Uterus (tissue), 4 donors: ENCODE measurements around the gene OR6N1. TPM values are rescaled to one million over a fixed set of nuclear protein-coding genes. Genes with fewer than 3 reads are reported as not detected.

Source experiments
- DNase-seq, 2 donors: peaks; one replicate each; pipeline ENCODE4 v3.0.0-alpha.2; 2019 to 2020
- H3K27ac ChIP-seq, 2 donors: fragments of 200-600 bp; sonication (generic); 1 replicate in 1 of 2; 2 replicates in 1 of 2; pipeline ENCODE4 v1.5.1; 2016 to 2018
- H3K27me3 ChIP-seq, 2 donors: fragments of 200-600 bp; sonication (generic); one replicate each; pipeline ENCODE4 v1.5.1; 2018 to 2019; ENCODE audit warnings: control low read depth in 1 of 2
- H3K36me3 ChIP-seq, 2 donors: fragments of 200-600 bp; sonication (generic); one replicate each; pipeline ENCODE4 v1.5.1; 2019; ENCODE audit warnings: control low read depth in 1 of 2
- H3K4me1 ChIP-seq, 2 donors: fragments of 200-600 bp; sonication (generic); one replicate each; pipeline ENCODE4 v1.5.1; 2018 to 2019; ENCODE audit warnings: control low read depth in 1 of 2
- H3K4me3 ChIP-seq, 2 donors: fragments of 200-600 bp; sonication (generic); 1 replicate in 1 of 2; 2 replicates in 1 of 2; pipeline ENCODE4 v1.5.1; 2018 to 2019; ENCODE audit warnings: mild to moderate bottlenecking in 1 of 2
- H3K9me3 ChIP-seq, 2 donors: fragments of 200-600 bp; sonication (generic); one replicate each; pipeline ENCODE4 v1.5.1; 2019; ENCODE audit warnings: control low read depth in 1 of 2
- CTCF ChIP-seq, 4 experiments: fragments of 200-600 bp in 2 of 4; fragments of 450-650 bp in 2 of 4; sonication (generic) in 2 of 4; IDR thresholded peaks; one replicate each; pipeline ENCODE4 v1.5.1; 2016 to 2019; ENCODE audit warnings: antibody characterized with exemption in 4 of 4, mild to moderate bottlenecking in 2 of 4, moderate library complexity in 1 of 4
- POLR2A ChIP-seq, 2 donors: fragments of 450-650 bp; IDR thresholded peaks; one replicate each; pipeline ENCODE4 v1.6.1; 2016; ENCODE audit warnings: antibody characterized with exemption in 2 of 2, mild to moderate bottlenecking in 1 of 2, moderate library complexity in 1 of 2
- intact Hi-C: fragments of 100-400 bp; cut with DNase I; formaldehyde crosslinking; loops from one replicate; pipeline ENCODE4 v1.15.1; 2023; ENCODE audit warnings: low total_unique reads
- total RNA-seq, 4 donors: library from RNA; depleted of rRNA in 3 of 4; stranded (reverse); fragments of >200 nt in 3 of 4; gene quantifications; one replicate each; pipeline versions ENCODE4 v1.1.0 to v1.2.4, GENCODE V29; 2014 to 2023
- donor health status: DM: yes; HTN: yes; CAD: no.

Gene OR6N1
- total RNA-seq, 4 donors from 2014 or later: not detected

- Histone ChIP-seq H3K27me3 (no peaks in the 10 kb centered on the region), H3K9me3 (no peaks in the 10 kb centered on the region), H3K4me3 (no peak overlapping the region), H3K4me1 (peaks cover 0 to 4% of the 10 kb centered on the region in 2 donors), H3K27ac (peak overlapping the region; percentile 66 to 80), H3K36me3 (no peaks in the 10 kb centered on the region)
- TF ChIP-seq POLR2A (IDR thresholded peaks at IDR 0.05): no peak
- TF ChIP-seq CTCF (IDR thresholded peaks at IDR 0.05): no peak
- intact Hi-C loops: no loop called here
- no peak for DNase-seq
Measured at GRCh38 chr1:158818560-158818959, 46.6 kb upstream of the OR6N1 start.

- intact Hi-C loops: no loop called here
- no peaks in the 10 kb centered on the region for H3K9me3 ChIP-seq
- H3K36me3 ChIP-seq: no peaks in the 10 kb centered on the region
- H3K27me3 ChIP-seq: no peaks in the 10 kb centered on the region
- no peak overlapping the region for H3K27ac ChIP-seq
- TF ChIP-seq POLR2A (IDR thresholded peaks at IDR 0.05): no peak
- TF ChIP-seq CTCF (IDR thresholded peaks at IDR 0.05): no peak
- H3K4me1 ChIP-seq: peaks cover 0 to 2% of the 10 kb centered on the region in 2 donors
- no peak for DNase-seq
- no peak overlapping the region for H3K4me3 ChIP-seq
Measured at GRCh38 chr1:158814970-158815369, 43.0 kb upstream of the OR6N1 start.

GRCh38 chr1:158813164-158813563 is 41.2 kb upstream of the OR6N1 start:
- DNase-seq: no peak
- H3K9me3 ChIP-seq: no peaks in the 10 kb centered on the region
- H3K4me1 ChIP-seq: no peaks in the 10 kb centered on the region
- TF ChIP-seq CTCF (IDR thresholded peaks at IDR 0.05) (no peak), POLR2A (IDR thresholded peaks at IDR 0.05) (no peak)
- H3K36me3 ChIP-seq: no peaks in the 10 kb centered on the region
- H3K4me3 ChIP-seq: no peak overlapping the region
- H3K27me3 ChIP-seq: no peaks in the 10 kb centered on the region
- no peak overlapping the region for H3K27ac ChIP-seq
- intact Hi-C loops: no loop called here

GRCh38 chr1:158812336-158812735 is 40.3 kb upstream of the OR6N1 start:
- TF ChIP-seq CTCF (IDR thresholded peaks at IDR 0.05) (no peak), POLR2A (IDR thresholded peaks at IDR 0.05) (no peak)
- H3K27ac ChIP-seq: no peak overlapping the region
- H3K27me3 ChIP-seq: no peaks in the 10 kb centered on the region
- no peaks in the 10 kb centered on the region for H3K9me3 ChIP-seq
- H3K36me3 ChIP-seq: no peaks in the 10 kb centered on the region
- H3K4me1 ChIP-seq: no peaks in the 10 kb centered on the region
- intact Hi-C loops: no loop called here
- no peak overlapping the region for H3K4me3 ChIP-seq
- DNase-seq: no peak

- no peak for DNase-seq
- Histone ChIP-seq H3K9me3 (no peaks in the 10 kb centered on the region), H3K4me1 (no peaks in the 10 kb centered on the region), H3K4me3 (no peak overlapping the region), H3K36me3 (no peaks in the 10 kb centered on the region), H3K27me3 (no peaks in the 10 kb centered on the region), H3K27ac (no peak overlapping the region)
- no peak for TF ChIP-seq POLR2A (IDR thresholded peaks at IDR 0.05)
- TF ChIP-seq CTCF (IDR thresholded peaks at IDR 0.05): no peak
- intact Hi-C loops: no loop called here
Measured at GRCh38 chr1:158810311-158810710, 38.3 kb upstream of the OR6N1 start.
